ENCODE results near the gene ADH1A.
"Not testable (repeated sequence)": the region's sequence is repeated elsewhere in the genome, so short reads cannot be mapped to it uniquely, and the experiment has no call there.

ADH1A gene

GRCh38 chr4:99276417-99276816, 14.4 kb downstream of the ADH1A start:
- DNase-seq = no peak

GRCh38 chr4:99275885-99276284, 14.9 kb downstream of the ADH1A start:
- no peak for DNase-seq

- DNase-seq = no peak
These were observed 15.7 kb downstream of the ADH1A start for GRCh38 chr4:99275050-99275449.

- no peak for DNase-seq
These were observed 17.1 kb downstream of the ADH1A start for GRCh38 chr4:99273704-99274103.

GRCh38 chr4:99264927-99265326, 25.9 kb downstream of the ADH1A start:
- no peak for DNase-seq

- no peak for DNase-seq
These were observed 38.0 kb downstream of the ADH1A start for GRCh38 chr4:99252746-99253145.

- no peak for DNase-seq
These were observed 42.1 kb downstream of the ADH1A start for GRCh38 chr4:99248714-99249113.

- DNase-seq = no peak
These were observed 54.8 kb downstream of the ADH1A start for GRCh38 chr4:99235955-99236354.

GRCh38 chr4:99234331-99235010, 56.3 kb downstream of the ADH1A start:
- DNase-seq = no peak

- DNase-seq = not testable (repeated sequence)
These were observed 57.4 kb downstream of the ADH1A start for GRCh38 chr4:99233397-99233796.

- DNase-seq = not testable (repeated sequence)
These were observed 62.1 kb downstream of the ADH1A start for GRCh38 chr4:99228706-99229105.

- DNase-seq = not testable (repeated sequence)
These were observed 63.1 kb downstream of the ADH1A start for GRCh38 chr4:99227646-99228045.

Data from NCI-H2227 treated with DMSO at 0.1 percent for 48 hours (cell line).